Endodermal cell (in vitro differentiated cells): ENCODE results near the gene CCDC171. TPM values are rescaled to one million over a fixed set of nuclear protein-coding genes. Genes with fewer than 3 reads are reported as not detected.
A peak's percentile ranks its signal among the peaks of the same experiment; 100 is the strongest.

Source experiments
- DNase-seq: peaks from one replicate; pipeline ENCODE4 v3.0.0-alpha.2; 2017
- H3K27ac ChIP-seq: 2 replicates; pipeline ENCODE4 v1.5.1; 2013; ENCODE audit warnings: mild to moderate bottlenecking, low read depth, low read length, moderate library complexity
- H3K27me3 ChIP-seq: 2 replicates; pipeline ENCODE4 v1.6.1; 2013; ENCODE audit warnings: mild to moderate bottlenecking, low read length, moderate library complexity; ENCODE audit not compliant: insufficient read depth, control insufficient read depth, poor library complexity, severe bottlenecking
- H3K36me3 ChIP-seq: 2 replicates; pipeline ENCODE4 v1.7.0; 2013; ENCODE audit warnings: mild to moderate bottlenecking, low read length, moderate library complexity; ENCODE audit not compliant: control insufficient read depth, insufficient read depth
- H3K4me1 ChIP-seq: one replicate; pipeline ENCODE4 v1.7.0; 2013; ENCODE audit warnings: low read length; ENCODE audit not compliant: control insufficient read depth, insufficient read depth
- H3K4me3 ChIP-seq: 2 replicates; pipeline ENCODE4 v1.5.1; 2013; ENCODE audit warnings: mild to moderate bottlenecking, low read length, moderate library complexity
- H3K9ac ChIP-seq: 2 replicates; pipeline ENCODE4 v1.6.1; 2013; ENCODE audit warnings: mild to moderate bottlenecking, low read length, moderate library complexity; ENCODE audit not compliant: poor library complexity, severe bottlenecking; ENCODE audit errors: extremely low read depth
- H3K9me3 ChIP-seq: 2 replicates; pipeline ENCODE4 v1.6.1; 2013; ENCODE audit warnings: mild to moderate bottlenecking, low read length, moderate library complexity; ENCODE audit not compliant: control insufficient read depth
- H3K27ac Mint-ChIP-seq: 2 replicates; pipeline ENCODE4 v1.8.0; 2020; ENCODE audit warnings: mixed read lengths
- H3K27me3 Mint-ChIP-seq: 2 replicates; pipeline ENCODE4 v1.8.0; 2021; ENCODE audit warnings: mild to moderate bottlenecking, mixed read lengths; ENCODE audit not compliant: insufficient read depth
- H3K36me3 Mint-ChIP-seq: 2 replicates; pipeline ENCODE4 v1.8.0; 2020; ENCODE audit warnings: low read depth, mixed read lengths
- H3K4me1 Mint-ChIP-seq: 2 replicates; pipeline ENCODE4 v1.8.0; 2020; ENCODE audit warnings: mixed read lengths
- H3K4me3 Mint-ChIP-seq: 2 replicates; pipeline ENCODE4 v1.8.0; 2020; ENCODE audit warnings: mild to moderate bottlenecking, moderate library complexity, mixed read lengths
- H3K9me3 Mint-ChIP-seq: 2 replicates; pipeline ENCODE4 v1.8.0; 2020; ENCODE audit warnings: mild to moderate bottlenecking, mixed read lengths
- WGBS, 2 experiments: methylation state at CpG; one replicate each; pipeline versions ENCODE4 v1.1.5 to v1.1.7; 2013; ENCODE audit warnings: missing lambda C conversion rate in 2 of 2, mixed read lengths in 1 of 2; ENCODE audit not compliant: insufficient coverage in 1 of 2, insufficient read length in 1 of 2; 5-methylcytosine and 5-hydroxymethylcytosine counted together
- total RNA-seq, 2 donors: library from RNA; stranded (reverse); fragmentation: NEBNext Ultra II Directional in 1 of 2; extraction: Animal tissue kit (Norgen Biotek cat#: 25700) in 1 of 2; gene quantifications; 2 replicates in 1 of 2; 3 replicates in 1 of 2; pipeline ENCODE4 v1.2.1, GENCODE V29; 2021
- TF ChIP-seq, protein P1 (sequence below): fragments of 200-600 bp; sonication (generic); conservative IDR thresholded peaks from 2 replicates; pipeline ENCODE4 v1.5.0; 2021; ENCODE audit warnings: antibody characterized with exemption, mild to moderate bottlenecking

CCDC171 gene
- total RNA-seq, 2 donors from 2014 or later: 6.3 to 6.8 TPM

DNA sequence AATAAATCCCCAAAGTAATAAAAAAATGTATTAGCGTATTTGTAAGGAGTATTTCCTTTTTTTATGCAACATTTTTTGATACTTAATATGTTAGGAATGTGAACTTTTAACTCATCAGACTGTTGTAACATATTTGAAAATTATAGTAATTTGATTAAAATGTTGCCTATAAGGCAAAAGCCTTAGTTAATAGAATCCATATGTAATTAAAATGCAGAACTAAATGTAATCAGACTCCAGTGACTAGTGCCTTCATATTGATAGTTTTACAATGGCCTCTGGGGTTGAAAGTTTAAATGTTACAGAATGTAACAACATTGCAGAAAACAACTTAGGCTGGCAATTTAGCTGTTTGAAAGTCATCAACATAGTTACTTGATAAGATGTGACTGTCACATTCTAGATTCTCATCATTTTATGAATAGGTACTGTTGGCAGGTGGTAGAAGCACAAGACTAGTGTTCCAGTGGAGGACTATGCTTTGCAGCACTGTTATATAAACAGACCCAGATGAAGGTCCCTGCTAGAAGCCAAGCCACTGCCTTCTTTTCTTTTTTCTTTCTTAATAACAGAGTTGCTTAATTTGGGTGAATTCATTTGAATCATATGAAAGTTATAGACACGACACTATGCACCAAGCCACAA, 382.9 kb downstream of the CCDC171 start:
- no peaks in the 10 kb centered on the region for H3K9me3 ChIP-seq
- no peaks in the 10 kb centered on the region for H3K4me1 ChIP-seq
- no peaks in the 10 kb centered on the region for H3K27me3 ChIP-seq
- Mint-ChIP-seq H3K27ac (peak overlapping the region; percentile 49), H3K36me3 (no peaks in the 10 kb centered on the region), H3K4me3 (no peak overlapping the region), H3K9me3 (peaks cover 6% of the 10 kb centered on the region), H3K4me1 (no peaks in the 10 kb centered on the region), H3K27me3 (no peaks in the 10 kb centered on the region)
- no peak overlapping the region for H3K4me3 ChIP-seq
- no peak overlapping the region for H3K9ac ChIP-seq
- H3K36me3 ChIP-seq: no peaks in the 10 kb centered on the region
- WGBS, 2 experiments: 90% methylated on average over 2 of the region's 2 CpGs; no CpG with 5 or more reads in 1 of the 2 experiments
- TF ChIP-seq, protein P1, sequence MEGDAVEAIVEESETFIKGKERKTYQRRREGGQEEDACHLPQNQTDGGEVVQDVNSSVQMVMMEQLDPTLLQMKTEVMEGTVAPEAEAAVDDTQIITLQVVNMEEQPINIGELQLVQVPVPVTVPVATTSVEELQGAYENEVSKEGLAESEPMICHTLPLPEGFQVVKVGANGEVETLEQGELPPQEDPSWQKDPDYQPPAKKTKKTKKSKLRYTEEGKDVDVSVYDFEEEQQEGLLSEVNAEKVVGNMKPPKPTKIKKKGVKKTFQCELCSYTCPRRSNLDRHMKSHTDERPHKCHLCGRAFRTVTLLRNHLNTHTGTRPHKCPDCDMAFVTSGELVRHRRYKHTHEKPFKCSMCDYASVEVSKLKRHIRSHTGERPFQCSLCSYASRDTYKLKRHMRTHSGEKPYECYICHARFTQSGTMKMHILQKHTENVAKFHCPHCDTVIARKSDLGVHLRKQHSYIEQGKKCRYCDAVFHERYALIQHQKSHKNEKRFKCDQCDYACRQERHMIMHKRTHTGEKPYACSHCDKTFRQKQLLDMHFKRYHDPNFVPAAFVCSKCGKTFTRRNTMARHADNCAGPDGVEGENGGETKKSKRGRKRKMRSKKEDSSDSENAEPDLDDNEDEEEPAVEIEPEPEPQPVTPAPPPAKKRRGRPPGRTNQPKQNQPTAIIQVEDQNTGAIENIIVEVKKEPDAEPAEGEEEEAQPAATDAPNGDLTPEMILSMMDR: no peak
- H3K27ac ChIP-seq: no peak overlapping the region
- DNase-seq: no peak

DNA sequence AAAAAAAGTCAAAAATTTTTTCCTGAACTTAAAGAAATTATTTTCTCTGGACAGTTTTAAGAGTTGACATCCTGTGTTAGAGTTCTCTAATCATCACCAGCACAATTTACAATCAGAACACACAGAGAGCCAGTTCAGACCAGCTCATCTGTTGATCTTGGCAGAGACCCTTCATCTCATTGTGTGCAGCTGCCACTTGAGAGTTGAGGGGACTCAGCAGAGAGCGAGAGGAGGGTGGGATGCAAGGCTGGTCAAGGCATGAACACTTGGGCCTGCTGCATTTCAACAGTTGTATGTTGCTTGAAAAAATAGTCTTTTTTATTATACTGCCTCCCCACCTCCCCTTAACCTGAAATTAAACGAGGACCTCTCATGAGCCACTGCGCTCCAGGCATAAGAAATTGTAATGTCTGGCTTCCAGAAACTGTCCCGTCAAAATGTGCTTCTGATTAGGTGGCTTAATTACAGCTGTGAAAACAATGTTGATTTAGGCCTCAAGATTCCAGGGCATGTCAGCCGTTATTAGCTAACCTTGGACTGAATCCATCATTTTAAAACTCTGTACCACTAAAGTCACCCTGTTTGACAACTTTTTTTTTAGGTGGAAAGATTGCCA, 383.6 kb downstream of the CCDC171 start:
- DNase-seq: no peak
- Histone ChIP-seq H3K27me3 (no peaks in the 10 kb centered on the region), H3K9ac (no peak overlapping the region), H3K9me3 (no peaks in the 10 kb centered on the region), H3K4me1 (no peaks in the 10 kb centered on the region), H3K4me3 (no peak overlapping the region), H3K27ac (no peak overlapping the region), H3K36me3 (no peaks in the 10 kb centered on the region)
- WGBS, 2 experiments: 79 to 85% methylated on average over 2 to 5 of the region's 5 CpGs
- H3K9me3 Mint-ChIP-seq: peaks cover 6% of the 10 kb centered on the region
- H3K27me3 Mint-ChIP-seq: no peaks in the 10 kb centered on the region
- H3K4me3 Mint-ChIP-seq: no peak overlapping the region
- no peaks in the 10 kb centered on the region for H3K36me3 Mint-ChIP-seq
- TF ChIP-seq, protein P1: no peak
- H3K4me1 Mint-ChIP-seq: no peaks in the 10 kb centered on the region
- H3K27ac Mint-ChIP-seq: peak overlapping the region; percentile 49

DNA sequence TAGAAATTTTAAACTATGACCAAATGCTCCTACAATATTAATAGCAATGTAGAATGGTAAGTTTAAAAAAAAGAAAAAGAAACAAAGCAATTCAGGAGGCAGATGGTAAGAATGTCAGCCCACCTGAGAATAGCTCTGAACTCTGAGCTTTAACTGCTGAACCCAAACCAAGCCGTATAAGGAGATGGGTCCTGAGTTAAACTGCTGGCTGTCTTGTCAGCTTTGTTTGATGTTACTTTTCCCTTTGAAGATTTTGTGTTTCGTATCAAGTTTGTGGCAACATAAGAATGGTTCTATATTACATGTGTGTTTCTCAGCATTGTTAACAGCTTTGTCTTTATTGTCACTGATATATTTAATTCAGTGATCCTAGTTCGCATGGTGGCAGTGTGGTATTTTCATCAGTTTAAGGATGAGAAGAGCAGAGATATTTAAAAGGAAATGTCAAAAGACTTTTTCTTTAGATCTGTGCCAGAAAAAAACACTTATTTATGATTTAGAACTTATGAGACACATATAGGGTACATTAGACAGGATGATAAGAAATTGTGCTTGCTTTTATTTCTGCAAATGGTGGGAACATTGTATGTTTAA, 390.1 kb downstream of the CCDC171 start:
- no peaks in the 10 kb centered on the region for H3K36me3 Mint-ChIP-seq
- Histone ChIP-seq H3K27ac (no peak overlapping the region), H3K27me3 (no peaks in the 10 kb centered on the region), H3K36me3 (no peaks in the 10 kb centered on the region), H3K9me3 (no peaks in the 10 kb centered on the region), H3K9ac (no peak overlapping the region), H3K4me1 (no peaks in the 10 kb centered on the region), H3K4me3 (no peak overlapping the region)
- no peak overlapping the region for H3K27ac Mint-ChIP-seq
- no peaks in the 10 kb centered on the region for H3K4me1 Mint-ChIP-seq
- no peaks in the 10 kb centered on the region for H3K9me3 Mint-ChIP-seq
- WGBS, 2 experiments: 60 to 75% methylated on average over 1 to 3 of the region's 3 CpGs
- no peak overlapping the region for H3K4me3 Mint-ChIP-seq
- DNase-seq: no peak
- TF ChIP-seq, protein P1: no peak
- no peaks in the 10 kb centered on the region for H3K27me3 Mint-ChIP-seq
